HG02840 (cell line): Measurements from ENCODE around the gene RAI14.

Experiments
- ATAC-seq: cut with Tn5 transposase; IDR thresholded peaks from one replicate; pipeline ENCODE4 v1.9.1; 2021; ENCODE audit warnings: mild to moderate bottlenecking, moderate library complexity, moderate number of reproducible peaks; ENCODE audit not compliant: unreplicated experiment, low FRiP score

The RAI14 gene

DNA sequence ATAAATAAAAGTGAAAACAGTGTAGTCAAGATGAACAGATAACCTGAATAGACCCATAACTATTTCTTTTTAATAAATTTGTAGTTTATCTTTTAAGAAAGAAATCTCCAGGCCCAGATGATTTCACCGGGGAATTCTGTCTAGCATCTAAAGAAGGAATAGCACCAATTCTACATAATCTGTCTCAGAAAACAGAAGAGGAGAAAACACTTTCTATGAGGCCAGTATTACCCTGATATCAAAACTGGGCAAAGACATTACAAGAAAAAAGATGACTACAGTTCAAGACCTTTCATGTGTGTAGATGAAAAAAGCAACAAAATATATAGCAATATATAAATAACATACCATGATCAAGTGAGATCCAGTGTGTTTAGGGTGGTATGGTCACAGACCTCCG lies 214.3 kb downstream of the RAI14 start:
- no peak for ATAC-seq

DNA sequence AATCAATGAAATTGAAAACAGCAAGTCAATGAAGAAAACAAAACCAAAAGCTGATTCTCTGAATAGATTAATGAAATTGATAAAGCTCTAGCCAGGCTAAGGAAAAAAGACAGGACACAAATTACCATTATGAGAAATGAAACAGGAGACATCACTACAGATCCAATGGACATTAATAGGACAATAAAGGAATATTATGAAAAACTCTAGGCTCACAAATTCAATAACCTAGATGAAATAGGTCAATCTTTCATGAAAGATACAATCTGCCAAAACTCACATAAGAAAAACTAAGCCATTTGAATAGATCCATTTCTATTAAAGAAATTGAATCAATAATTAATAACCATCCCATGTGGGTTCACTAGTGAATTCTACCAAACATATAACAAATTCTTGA lies 220.1 kb downstream of the RAI14 start:
- no peak for ATAC-seq

DNA sequence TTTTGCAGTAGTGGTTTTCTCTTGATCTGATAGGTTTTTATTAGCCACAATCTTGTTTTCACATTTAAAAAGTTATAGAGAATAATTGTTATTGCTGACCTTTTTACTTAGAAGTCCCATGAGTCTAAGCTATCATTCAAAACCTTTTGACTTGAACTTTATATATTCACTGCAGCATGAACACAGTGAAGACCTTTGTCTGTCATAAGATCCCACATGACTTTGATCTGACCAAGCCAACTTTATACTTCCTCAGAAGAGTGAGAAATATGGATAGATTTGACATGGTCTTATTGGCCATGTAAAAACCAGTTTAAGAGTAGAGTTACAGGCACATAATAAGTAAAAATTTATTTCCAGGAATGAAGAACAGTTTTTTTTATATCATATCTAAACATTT lies 225.1 kb downstream of the RAI14 start:
- no peak for ATAC-seq
